ENCODE results near the gene ANXA4.
A peak's percentile ranks its signal among the peaks of the same experiment; 100 is the strongest.
"Not testable (repeated sequence)": the region's sequence is repeated elsewhere in the genome, so short reads cannot be mapped to it uniquely, and the experiment has no call there.

Gene ANXA4

DNA sequence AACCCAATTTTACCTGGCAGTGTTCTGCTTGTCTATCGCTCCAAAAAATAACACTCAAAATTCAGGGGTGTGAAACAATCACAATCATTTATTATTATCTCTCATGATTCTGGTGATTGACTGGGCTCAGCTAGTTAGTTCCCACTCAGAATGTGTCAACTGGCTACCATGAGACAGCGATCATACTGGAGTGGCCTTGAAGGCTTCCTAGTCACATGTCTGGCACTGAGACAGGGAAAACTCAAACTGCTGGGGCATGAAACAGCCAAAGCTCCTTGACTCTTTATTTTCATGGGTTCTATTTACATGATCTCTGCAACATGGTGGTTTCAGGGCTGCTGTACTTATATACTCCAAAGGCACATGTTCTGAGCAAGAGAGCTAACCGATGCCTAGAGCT, 6.2 kb upstream of the ANXA4 start:
- no peaks in the 10 kb centered on the region for H3K27me3 ChIP-seq (replicated peaks; ENCODE audit: control insufficient read depth, insufficient read depth, low read length)
- no peak overlapping the region for H3K4me3 ChIP-seq (replicated peaks; ENCODE audit: low read depth, low read length)
- TF ChIP-seq, protein P1, sequence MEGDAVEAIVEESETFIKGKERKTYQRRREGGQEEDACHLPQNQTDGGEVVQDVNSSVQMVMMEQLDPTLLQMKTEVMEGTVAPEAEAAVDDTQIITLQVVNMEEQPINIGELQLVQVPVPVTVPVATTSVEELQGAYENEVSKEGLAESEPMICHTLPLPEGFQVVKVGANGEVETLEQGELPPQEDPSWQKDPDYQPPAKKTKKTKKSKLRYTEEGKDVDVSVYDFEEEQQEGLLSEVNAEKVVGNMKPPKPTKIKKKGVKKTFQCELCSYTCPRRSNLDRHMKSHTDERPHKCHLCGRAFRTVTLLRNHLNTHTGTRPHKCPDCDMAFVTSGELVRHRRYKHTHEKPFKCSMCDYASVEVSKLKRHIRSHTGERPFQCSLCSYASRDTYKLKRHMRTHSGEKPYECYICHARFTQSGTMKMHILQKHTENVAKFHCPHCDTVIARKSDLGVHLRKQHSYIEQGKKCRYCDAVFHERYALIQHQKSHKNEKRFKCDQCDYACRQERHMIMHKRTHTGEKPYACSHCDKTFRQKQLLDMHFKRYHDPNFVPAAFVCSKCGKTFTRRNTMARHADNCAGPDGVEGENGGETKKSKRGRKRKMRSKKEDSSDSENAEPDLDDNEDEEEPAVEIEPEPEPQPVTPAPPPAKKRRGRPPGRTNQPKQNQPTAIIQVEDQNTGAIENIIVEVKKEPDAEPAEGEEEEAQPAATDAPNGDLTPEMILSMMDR (IDR thresholded peaks at IDR 0.05; ENCODE audit: insufficient read depth, low read length, poor library complexity, severe bottlenecking): no peak
- H3K36me3 ChIP-seq (ENCODE audit: control insufficient read depth, insufficient read depth, low read length): no peaks in the 10 kb centered on the region
- no peak for DNase-seq (ENCODE audit: extremely low read depth, insufficient read length)

GRCh38 chr2:69738149-69738548, 3.8 kb upstream of the ANXA4 start:
- not testable (repeated sequence) for H3K4me3 ChIP-seq (replicated peaks; ENCODE audit: low read depth, low read length); DNase-seq (ENCODE audit: extremely low read depth, insufficient read length); H3K36me3 ChIP-seq (ENCODE audit: control insufficient read depth, insufficient read depth, low read length); H3K27me3 ChIP-seq (replicated peaks; ENCODE audit: control insufficient read depth, insufficient read depth, low read length)

- no peak for DNase-seq (ENCODE audit: extremely low read depth, insufficient read length)
- H3K36me3 ChIP-seq (ENCODE audit: control insufficient read depth, insufficient read depth, low read length): no peaks in the 10 kb centered on the region; the same call in 1 of the 2 replicates
- H3K27me3 ChIP-seq (replicated peaks; ENCODE audit: control insufficient read depth, insufficient read depth, low read length): no peaks in the 10 kb centered on the region
- peak overlapping the region; percentile 89; the same call in 1 of the 2 replicates for H3K4me3 ChIP-seq (replicated peaks; ENCODE audit: low read depth, low read length)
- TF ChIP-seq, protein P1 (IDR thresholded peaks at IDR 0.05; ENCODE audit: insufficient read depth, low read length, poor library complexity, severe bottlenecking): no peak
Observed at GRCh38 chr2:69740502-69740951, 1.4 kb upstream of the ANXA4 start.

DNA sequence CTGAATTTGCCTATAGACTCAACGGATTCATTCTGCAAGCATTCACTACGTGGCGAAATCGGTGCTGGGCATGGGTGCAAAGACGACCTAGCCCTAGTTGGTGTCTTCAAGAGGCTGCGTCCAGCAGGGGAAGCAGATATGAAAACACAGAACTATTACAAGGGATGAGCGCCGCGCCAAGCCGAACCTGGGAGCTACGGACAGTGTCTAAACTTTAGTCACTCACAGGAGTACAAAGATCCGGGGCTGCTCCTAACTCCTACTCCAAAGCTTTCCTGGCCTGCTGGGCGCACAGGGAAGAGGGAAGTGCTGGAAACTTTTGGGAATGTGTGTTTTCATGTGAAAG, 732 bp upstream of the ANXA4 start:
- H3K4me3 ChIP-seq (replicated peaks; ENCODE audit: low read depth, low read length): peak overlapping the region; percentile 89
- TF ChIP-seq, protein P1 (IDR thresholded peaks at IDR 0.05; ENCODE audit: insufficient read depth, low read length, poor library complexity, severe bottlenecking): peak; percentile 8
- H3K36me3 ChIP-seq (ENCODE audit: control insufficient read depth, insufficient read depth, low read length): no peaks in the 10 kb centered on the region; the same call in 1 of the 2 replicates
- DNase-seq (ENCODE audit: extremely low read depth, insufficient read length): peak; percentile 42
- no peaks in the 10 kb centered on the region for H3K27me3 ChIP-seq (replicated peaks; ENCODE audit: control insufficient read depth, insufficient read depth, low read length)

GRCh38 chr2:69742322-69742952, 503 bp downstream of the ANXA4 start:
- DNase-seq (ENCODE audit: extremely low read depth, insufficient read length): no peak
- peak overlapping the region; percentile 89 for H3K4me3 ChIP-seq (replicated peaks; ENCODE audit: low read depth, low read length)

GRCh38 chr2:69743847-69744264, 1.9 kb downstream of the ANXA4 start:
- Histone ChIP-seq H3K36me3 (ENCODE audit: control insufficient read depth, insufficient read depth, low read length) (no peaks in the 10 kb centered on the region; the same call in none of the 2 replicates), H3K4me3 (replicated peaks; ENCODE audit: low read depth, low read length) (no peak overlapping the region), H3K27me3 (replicated peaks; ENCODE audit: control insufficient read depth, insufficient read depth, low read length) (no peaks in the 10 kb centered on the region)
- DNase-seq (ENCODE audit: extremely low read depth, insufficient read length): no peak
- TF ChIP-seq, protein P1 (IDR thresholded peaks at IDR 0.05; ENCODE audit: insufficient read depth, low read length, poor library complexity, severe bottlenecking): no peak

More at GRCh38 chr2:69742322-69742952, 503 bp downstream of the ANXA4 start:
- TF ChIP-seq, protein P1 (IDR thresholded peaks at IDR 0.05; ENCODE audit: insufficient read depth, low read length, poor library complexity, severe bottlenecking): no peak
- Histone ChIP-seq H3K36me3 (ENCODE audit: control insufficient read depth, insufficient read depth, low read length) (no peaks in the 10 kb centered on the region; the same call in none of the 2 replicates), H3K27me3 (replicated peaks; ENCODE audit: control insufficient read depth, insufficient read depth, low read length) (no peaks in the 10 kb centered on the region)

All from GM06990 (cell line).